GM13976 (cell line): ENCODE results near the gene PANX3.

Experiments
- DNase-seq: peaks from one replicate; pipeline ENCODE4 v3.0.0; 2012; ENCODE audit warnings: low spot score
- in situ Hi-C: fragments of 300-500 bp; cut with MboI; formaldehyde crosslinking; loops from one replicate; pipeline ENCODE4 v1.12.0; 2022; ENCODE audit warnings: low sequenced_read_pairs, mixed read lengths, inconsistent platforms; ENCODE audit not compliant: unreplicated experiment
- TF ChIP-seq, protein P1 (sequence below): IDR thresholded peaks from 2 replicates; pipeline ENCODE4 v1.5.1; 2012; ENCODE audit warnings: borderline replicate concordance, mild to moderate bottlenecking; ENCODE audit not compliant: insufficient read depth; ENCODE audit errors: extremely low read depth, missing control alignments, control extremely low read depth

The PANX3 gene

DNA sequence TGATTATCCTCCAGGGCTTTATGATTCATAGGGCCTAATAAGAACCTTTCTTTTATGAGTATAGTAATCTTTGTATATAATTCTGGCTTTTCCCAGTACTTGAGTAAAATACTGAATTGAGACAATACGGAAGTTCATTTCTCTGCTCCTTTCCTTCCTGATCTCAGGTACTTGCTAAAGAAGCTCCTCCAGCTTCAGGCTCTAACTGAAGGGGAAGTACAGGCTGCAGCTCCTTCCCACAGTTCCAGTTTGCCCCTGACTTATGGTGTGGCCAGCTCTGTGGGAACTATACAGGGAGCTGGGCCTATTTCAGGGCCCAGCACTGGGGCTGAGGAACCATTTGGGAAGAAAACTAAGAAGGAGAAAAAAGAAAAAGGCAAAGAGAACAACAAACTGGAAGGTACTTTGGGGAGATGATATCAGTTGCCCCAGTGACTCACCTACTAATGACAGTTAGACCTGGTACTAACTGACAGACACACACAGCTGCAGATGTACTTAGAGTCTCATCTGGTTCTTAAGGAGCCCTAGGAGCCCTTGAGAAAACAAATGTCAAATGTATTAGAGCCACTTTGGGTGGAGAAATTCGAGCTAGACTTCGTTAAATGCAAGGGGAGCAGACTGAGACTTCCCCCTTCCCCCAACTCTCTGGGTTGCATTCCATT, 14.4 kb downstream of the PANX3 start:
- DNase-seq, result no peak
- TF ChIP-seq, protein P1, sequence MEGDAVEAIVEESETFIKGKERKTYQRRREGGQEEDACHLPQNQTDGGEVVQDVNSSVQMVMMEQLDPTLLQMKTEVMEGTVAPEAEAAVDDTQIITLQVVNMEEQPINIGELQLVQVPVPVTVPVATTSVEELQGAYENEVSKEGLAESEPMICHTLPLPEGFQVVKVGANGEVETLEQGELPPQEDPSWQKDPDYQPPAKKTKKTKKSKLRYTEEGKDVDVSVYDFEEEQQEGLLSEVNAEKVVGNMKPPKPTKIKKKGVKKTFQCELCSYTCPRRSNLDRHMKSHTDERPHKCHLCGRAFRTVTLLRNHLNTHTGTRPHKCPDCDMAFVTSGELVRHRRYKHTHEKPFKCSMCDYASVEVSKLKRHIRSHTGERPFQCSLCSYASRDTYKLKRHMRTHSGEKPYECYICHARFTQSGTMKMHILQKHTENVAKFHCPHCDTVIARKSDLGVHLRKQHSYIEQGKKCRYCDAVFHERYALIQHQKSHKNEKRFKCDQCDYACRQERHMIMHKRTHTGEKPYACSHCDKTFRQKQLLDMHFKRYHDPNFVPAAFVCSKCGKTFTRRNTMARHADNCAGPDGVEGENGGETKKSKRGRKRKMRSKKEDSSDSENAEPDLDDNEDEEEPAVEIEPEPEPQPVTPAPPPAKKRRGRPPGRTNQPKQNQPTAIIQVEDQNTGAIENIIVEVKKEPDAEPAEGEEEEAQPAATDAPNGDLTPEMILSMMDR, result no peak
- in situ Hi-C loops, result no loop called here

GRCh38 chr11:124627546-124627945, 16.3 kb downstream of the PANX3 start:
- TF ChIP-seq, protein P1, result no peak
- in situ Hi-C loops, result no loop called here
- no peak for DNase-seq

- DNase-seq, result no peak
- in situ Hi-C loops, result no loop called here
- TF ChIP-seq, protein P1, result no peak
Observed at GRCh38 chr11:124629961-124630360, 18.7 kb downstream of the PANX3 start.

GRCh38 chr11:124633355-124633754, 22.1 kb downstream of the PANX3 start:
- DNase-seq, result no peak
- in situ Hi-C loops, result no loop called here
- TF ChIP-seq, protein P1, result no peak

DNA sequence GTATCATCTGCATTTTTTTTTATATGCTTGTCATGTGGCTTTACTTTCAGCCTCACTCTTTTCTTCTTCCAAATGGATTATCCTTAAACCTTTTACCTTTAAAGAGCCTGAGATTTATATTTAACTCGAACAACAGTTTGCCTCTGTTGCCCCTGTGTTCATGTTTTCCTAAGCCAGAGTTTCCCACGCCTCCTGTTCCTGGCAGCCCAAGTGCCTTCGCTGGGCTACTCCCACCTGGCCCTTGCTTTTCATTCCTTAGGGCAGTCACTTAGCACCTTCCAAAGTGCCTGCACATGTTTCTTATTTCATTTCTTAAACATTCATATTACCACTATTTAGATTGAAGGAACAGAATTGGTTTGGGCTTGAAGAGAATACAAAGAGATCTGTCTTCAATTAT, 24.7 kb downstream of the PANX3 start:
- no peak for DNase-seq
- in situ Hi-C loops, result no loop called here
- TF ChIP-seq, protein P1, result no peak

GRCh38 chr11:124638500-124638899, 27.3 kb downstream of the PANX3 start:
- in situ Hi-C loops, result no loop called here
- TF ChIP-seq, protein P1, result no peak
- DNase-seq, result no peak
